Heart left ventricle (tissue), 16 donors: ENCODE results near the gene WDR74. TPM values are rescaled to one million over a fixed set of nuclear protein-coding genes. Genes with fewer than 3 reads are reported as not detected.

Experiments used
- ATAC-seq, 4 donors: fragments of 200-7000 bp; cut with Tn5 transposase; one replicate each; pipeline ENCODE4 v1.9.1; 2020 to 2022; ENCODE audit warnings: moderate library complexity in 4 of 4, mild to moderate bottlenecking in 3 of 4, moderate number of reproducible peaks in 1 of 4
- DNase-seq, 5 donors: peaks; one replicate each; pipeline ENCODE4 v3.0.0-alpha.2; 2020
- H3K27ac ChIP-seq, 12 donors: fragments of 200-600 bp; sonication (generic) in 4 of 12; one replicate each; pipeline versions ENCODE4 v1.5.0 to v1.8.0; 2016 to 2022; ENCODE audit warnings: mild to moderate bottlenecking in 2 of 12
- H3K27me3 ChIP-seq, 9 donors: fragments of 200-600 bp; sonication (generic) in 2 of 9; one replicate each; pipeline versions ENCODE4 v1.5.1 to v1.8.0; 2016 to 2022; ENCODE audit warnings: mild to moderate bottlenecking in 3 of 9
- H3K36me3 ChIP-seq, 9 donors: fragments of 200-600 bp; sonication (generic) in 2 of 9; one replicate each; pipeline versions ENCODE4 v1.5.0 to v1.8.0; 2018 to 2022; ENCODE audit warnings: mild to moderate bottlenecking in 2 of 9
- H3K4me1 ChIP-seq, 12 donors: fragments of 200-600 bp; sonication (generic) in 4 of 12; one replicate each; pipeline versions ENCODE4 v1.5.0 to v1.8.0; 2016 to 2022; ENCODE audit warnings: mild to moderate bottlenecking in 3 of 12
- H3K4me3 ChIP-seq, 12 donors: fragments of 200-600 bp; sonication (generic) in 4 of 12; one replicate each; pipeline versions ENCODE4 v1.5.0 to v1.8.0; 2017 to 2022; ENCODE audit warnings: mild to moderate bottlenecking in 9 of 12, moderate library complexity in 4 of 12
- H3K9me3 ChIP-seq, 12 donors: fragments of 200-600 bp; sonication (generic) in 4 of 12; one replicate each; pipeline versions ENCODE4 v1.5.0 to v1.8.0; 2016 to 2022; ENCODE audit warnings: mild to moderate bottlenecking in 1 of 12
- POLR2A ChIP-seq, 2 donors: fragments of 450-650 bp; IDR thresholded peaks; one replicate each; pipeline ENCODE4 v1.6.1; 2017; ENCODE audit warnings: antibody characterized with exemption in 2 of 2, mild to moderate bottlenecking in 2 of 2, moderate library complexity in 2 of 2
- WGBS, 4 donors: extraction: QIAGEN DNeasy Blood & Tissue Kit in 2 of 4; methylation state at CpG; one replicate each; pipeline versions ENCODE4 v1.1.5 to v1.1.7; 2013 to 2018; 5-methylcytosine and 5-hydroxymethylcytosine counted together
- intact Hi-C, 10 donors: fragments of 100-400 bp; cut with DNase I; formaldehyde crosslinking; loops; one replicate each; pipeline versions ENCODE4 v1.11.1 to v1.14.2; 2022
- polyA plus RNA-seq, 2 donors: library from polyadenylated mRNA; stranded (reverse); fragments of 200-250 nt; gene quantifications; one replicate each; pipeline ENCODE4 v1.2.3, GENCODE V29; 2013
- total RNA-seq, 9 donors: library from RNA; depleted of rRNA in 2 of 9; stranded (reverse); fragments of >200 nt in 2 of 9; fragmentation: NEBNext Ultra II Directional in 3 of 9; extraction: Animal tissue kit (Norgen Biotek cat#: 25700) in 3 of 9; gene quantifications; one replicate each; pipeline versions ENCODE4 v1.1.0 to v1.2.4, GENCODE V29; 2016 to 2023
- TF ChIP-seq, protein P1 (sequence below), 12 donors: fragments of 200-600 bp; sonication (generic) in 4 of 12; IDR thresholded peaks; one replicate each; pipeline versions ENCODE4 v1.5.0 to v1.8.0; 2018 to 2022; ENCODE audit warnings: antibody characterized with exemption in 12 of 12, mild to moderate bottlenecking in 5 of 12
- donor health status: ischemic (EF 13 %, LVEDD 7.1; RV severe dilation, severe dysfunction).
- donor health status: healthy with polysubstance abuse.
- donor health status: DM: no; HTN: yes; CAD: no.
- donor health status: DM: no; HTN: no; CAD: no.
- donor health status: ischemic (EF 25% LVEDD 6.9; RV normal size, moderate dysfunction).
- donor health status: ischemic (EF 25% LVEDD 5.7; RV mildly dilated, moderate dysfunction).
- donor health status: healthy.
- donor health status: DM: yes; HTN: yes; CAD: no.
- donor health status: ischemic (EF 35%, LVEDD 5.7; RV mildly dilated, moderate dysfunction).
- donor health status: nonischemic (EF 11% LVEDD 7.7; RV severe dilation, severe dysfunction).
- donor health status: DM: yes; HTN: yes; CAD: no.
- donor health status: PGD.
- donor health status: ischemic (EF 29% LVEDD 5.4; RV normal size, mild dysfunction).
- donor health status: nonischemic (EF 23%, LVEDD 6.1; RV moderate dilation, normal function).

The WDR74 gene
- total and polyA plus RNA-seq, 11 donors, result 19.2 to 70.6 (median 28.1) TPM

DNA sequence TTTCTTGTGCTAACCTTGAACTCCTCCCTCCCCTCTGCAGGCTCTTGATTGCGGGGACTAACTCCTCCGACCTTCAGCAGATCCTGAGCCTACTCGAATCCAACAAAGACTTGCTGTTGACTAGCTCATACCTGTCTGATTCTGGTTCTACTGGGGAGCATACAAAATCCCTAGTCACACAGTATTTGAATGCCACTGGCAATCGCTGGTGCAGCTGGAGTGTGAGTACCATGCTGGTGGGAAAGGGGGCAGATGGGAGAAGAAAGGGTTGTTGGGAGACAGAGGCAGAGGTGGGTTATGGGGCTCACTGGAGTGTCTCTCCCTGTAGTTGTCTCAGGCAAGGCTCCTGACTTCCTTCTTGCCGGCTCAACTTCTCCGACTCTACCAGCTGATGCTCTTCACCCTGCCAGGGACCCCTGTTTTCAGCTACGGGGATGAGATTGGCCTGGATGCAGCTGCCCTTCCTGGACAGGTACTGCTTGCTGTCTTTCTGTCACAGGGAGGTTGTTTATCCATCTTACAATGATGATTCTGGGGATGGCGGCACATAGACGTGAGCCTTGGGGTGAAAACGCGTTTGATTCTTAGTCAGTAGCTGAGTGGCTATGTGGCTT is 45.9 kb upstream of the WDR74 start:
- no peak overlapping the region for H3K27ac ChIP-seq
- H3K27me3 ChIP-seq, result no peaks in the 10 kb centered on the region
- 89 to 93% (median 92%) methylated on average over 11 of the region's 11 CpGs for WGBS, 4 donors
- no peak for ATAC-seq
- intact Hi-C loops, result no loop called here
- no peak overlapping the region for H3K4me3 ChIP-seq
- peaks cover 7 to 55% (median 29%) of the 10 kb centered on the region in 12 donors for H3K4me1 ChIP-seq
- no peak for TF ChIP-seq POLR2A (IDR thresholded peaks at IDR 0.05)
- TF ChIP-seq, protein P1, sequence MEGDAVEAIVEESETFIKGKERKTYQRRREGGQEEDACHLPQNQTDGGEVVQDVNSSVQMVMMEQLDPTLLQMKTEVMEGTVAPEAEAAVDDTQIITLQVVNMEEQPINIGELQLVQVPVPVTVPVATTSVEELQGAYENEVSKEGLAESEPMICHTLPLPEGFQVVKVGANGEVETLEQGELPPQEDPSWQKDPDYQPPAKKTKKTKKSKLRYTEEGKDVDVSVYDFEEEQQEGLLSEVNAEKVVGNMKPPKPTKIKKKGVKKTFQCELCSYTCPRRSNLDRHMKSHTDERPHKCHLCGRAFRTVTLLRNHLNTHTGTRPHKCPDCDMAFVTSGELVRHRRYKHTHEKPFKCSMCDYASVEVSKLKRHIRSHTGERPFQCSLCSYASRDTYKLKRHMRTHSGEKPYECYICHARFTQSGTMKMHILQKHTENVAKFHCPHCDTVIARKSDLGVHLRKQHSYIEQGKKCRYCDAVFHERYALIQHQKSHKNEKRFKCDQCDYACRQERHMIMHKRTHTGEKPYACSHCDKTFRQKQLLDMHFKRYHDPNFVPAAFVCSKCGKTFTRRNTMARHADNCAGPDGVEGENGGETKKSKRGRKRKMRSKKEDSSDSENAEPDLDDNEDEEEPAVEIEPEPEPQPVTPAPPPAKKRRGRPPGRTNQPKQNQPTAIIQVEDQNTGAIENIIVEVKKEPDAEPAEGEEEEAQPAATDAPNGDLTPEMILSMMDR (IDR thresholded peaks at IDR 0.05), result no peak
- H3K9me3 ChIP-seq, result no peaks in the 10 kb centered on the region
- no peak for DNase-seq
- peaks cover 5 to 79% (median 72%) of the 10 kb centered on the region in 9 donors for H3K36me3 ChIP-seq

DNA sequence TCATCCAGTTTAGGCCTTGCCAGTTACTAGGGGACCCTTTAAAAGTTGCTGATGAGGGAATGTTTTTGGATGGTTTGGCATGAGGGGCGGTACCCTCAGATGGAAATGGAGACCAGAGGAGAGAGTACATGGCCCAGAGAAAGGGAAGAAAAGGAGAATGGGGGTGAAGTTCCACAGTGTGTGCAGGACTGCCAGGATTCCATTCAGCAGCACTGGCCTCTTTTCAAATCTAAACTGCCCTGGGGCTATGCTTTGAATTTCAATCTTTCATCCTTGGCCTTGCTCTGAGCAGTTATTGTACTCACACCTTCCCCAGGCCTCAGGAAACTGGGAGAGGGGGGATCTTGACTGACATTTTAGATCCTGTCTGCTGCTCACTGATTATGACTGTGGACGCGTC is 44.3 kb upstream of the WDR74 start:
- Histone ChIP-seq H3K4me1 (peaks cover 13 to 64% (median 40%) of the 10 kb centered on the region in 12 donors), H3K36me3 (peaks cover 4 to 65% (median 62%) of the 10 kb centered on the region in 9 donors), H3K27me3 (no peaks in the 10 kb centered on the region), H3K9me3 (no peaks in the 10 kb centered on the region), H3K4me3 (peak overlapping the region in 3 of 12 donors; percentile 3 to 99 (median 99)), H3K27ac (peak overlapping the region in 4 of 12 donors; percentile 95 to 100 (median 99))
- DNase-seq, result no peak
- WGBS, 4 donors, result 70 to 81% (median 74%) methylated on average over 3 of the region's 3 CpGs
- ATAC-seq, result no peak
- intact Hi-C loops, result loop anchor here in 1 of 10 donors (5.0 kb wide), 1 partner anchor 96 kb away; the partner anchor contains the start of gene TMEM179B
- TF ChIP-seq, protein P1 (IDR thresholded peaks at IDR 0.05), result no peak
- no peak for TF ChIP-seq POLR2A (IDR thresholded peaks at IDR 0.05)

DNA sequence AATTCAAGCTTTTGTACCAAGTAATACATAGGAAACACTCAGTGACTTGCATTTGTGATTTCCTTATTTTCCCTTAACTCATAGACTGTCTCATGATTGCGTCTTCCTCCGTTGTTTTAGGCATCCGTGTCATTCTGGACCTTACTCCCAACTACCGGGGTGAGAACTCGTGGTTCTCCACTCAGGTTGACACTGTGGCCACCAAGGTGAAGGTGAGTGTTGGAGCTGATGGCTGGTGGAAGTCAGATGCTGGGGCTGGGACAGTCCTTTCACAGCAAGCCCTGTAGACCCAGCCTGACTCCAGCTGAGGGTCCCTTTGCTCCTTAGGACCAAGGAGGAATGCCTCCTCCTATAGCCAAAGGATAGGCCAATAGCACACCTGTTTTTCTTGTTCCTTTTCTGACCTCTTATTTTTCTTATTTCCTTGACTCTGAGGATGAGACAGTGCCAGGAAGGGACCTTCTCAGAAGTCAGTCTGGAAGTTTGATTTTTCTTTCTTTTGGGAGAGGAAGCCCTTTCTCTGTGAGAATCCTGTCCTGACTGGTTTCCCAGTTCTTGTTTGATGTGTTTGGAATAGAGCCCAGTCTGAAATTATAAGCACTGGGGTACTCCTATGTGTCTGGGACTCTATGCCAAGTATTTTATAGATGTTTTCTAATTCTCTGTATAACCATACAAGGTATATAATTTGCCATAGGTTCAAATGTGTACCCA is 43.6 kb upstream of the WDR74 start:
- H3K27ac ChIP-seq, result peak overlapping the region in 9 of 12 donors; percentile 31 to 100 (median 99)
- H3K36me3 ChIP-seq, result peaks cover 0 to 58% (median 55%) of the 10 kb centered on the region in 9 donors
- TF ChIP-seq POLR2A (IDR thresholded peaks at IDR 0.05), result no peak
- TF ChIP-seq, protein P1 (IDR thresholded peaks at IDR 0.05), result no peak
- no peaks in the 10 kb centered on the region for H3K27me3 ChIP-seq
- no peak for ATAC-seq
- peak overlapping the region in 10 of 12 donors; percentile 80 to 100 (median 98) for H3K4me3 ChIP-seq
- DNase-seq, result no peak
- no peaks in the 10 kb centered on the region for H3K9me3 ChIP-seq
- intact Hi-C loops, result loop anchor here in 1 of 10 donors (5.0 kb wide), 1 partner anchor 96 kb away; the partner anchor contains the start of gene TMEM179B
- WGBS, 4 donors, result 66 to 77% (median 70%) methylated on average over 5 of the region's 5 CpGs
- peaks cover 13 to 60% (median 40%) of the 10 kb centered on the region in 12 donors for H3K4me1 ChIP-seq

DNA sequence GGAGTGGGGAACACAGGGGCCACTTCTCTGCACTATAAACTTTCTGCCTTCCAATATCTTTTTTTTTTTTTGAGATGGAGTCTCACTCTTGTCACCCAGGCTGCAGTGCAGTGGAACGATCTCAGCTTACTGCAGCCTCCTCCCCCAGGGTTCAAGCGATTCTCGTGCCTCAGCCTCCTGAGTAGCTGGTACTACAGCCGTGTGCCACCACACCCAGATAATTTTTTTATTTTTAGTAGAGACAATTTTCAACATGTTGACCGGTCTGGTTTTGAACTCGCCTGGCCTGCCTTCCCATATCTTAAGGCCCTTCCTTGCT is 43.0 kb upstream of the WDR74 start:
- no peaks in the 10 kb centered on the region for H3K27me3 ChIP-seq
- TF ChIP-seq POLR2A (IDR thresholded peaks at IDR 0.05), result no peak
- TF ChIP-seq, protein P1 (IDR thresholded peaks at IDR 0.05), result no peak
- peaks cover 0 to 53% (median 50%) of the 10 kb centered on the region in 9 donors for H3K36me3 ChIP-seq
- no peak for DNase-seq
- peaks cover 13 to 60% (median 40%) of the 10 kb centered on the region in 12 donors for H3K4me1 ChIP-seq
- ATAC-seq, result no peak
- peak overlapping the region in 9 of 12 donors; percentile 95 to 100 (median 99) for H3K27ac ChIP-seq
- WGBS, 4 donors, result 25 to 38% (median 34%) methylated on average over 6 of the region's 6 CpGs
- H3K4me3 ChIP-seq, result peak overlapping the region; percentile 80 to 100 (median 96)
- intact Hi-C loops, result loop anchor here in 1 of 10 donors (5.0 kb wide), 1 partner anchor 95 kb away; the partner anchor contains the start of gene TMEM179B
- H3K9me3 ChIP-seq, result no peaks in the 10 kb centered on the region
